ENCODE data around the gene ATXN10.

The ATXN10 gene

GRCh38 chr22:45788522-45788921 is 116.9 kb downstream of the ATXN10 start:
- H3K27me3 ChIP-seq (ENCODE audit: control insufficient read depth, low read length): no peaks in the 10 kb centered on the region
- no peak overlapping the region for H3K27ac ChIP-seq (ENCODE audit: low read depth, low read length)
- H3K36me3 ChIP-seq (ENCODE audit: control insufficient read depth, low read length): peaks cover 41% of the 10 kb centered on the region
- H3K79me2 ChIP-seq (ENCODE audit: control insufficient read depth, low read length): peaks cover 64% of the 10 kb centered on the region
- no peak for TF ChIP-seq EZH2phosphoT487 (IDR thresholded peaks at IDR 0.05; ENCODE audit: borderline replicate concordance, low read length)
- no peak for TF ChIP-seq CTCF (IDR thresholded peaks at IDR 0.05; ENCODE audit: low read depth, low read length, poor library complexity, severe bottlenecking)
- H3K9me2 ChIP-seq (replicated peaks; ENCODE audit: control insufficient read depth, low read length): no peaks in the 10 kb centered on the region
- peaks cover 19% of the 10 kb centered on the region for H3F3A ChIP-seq (ENCODE audit: control insufficient read depth, insufficient read depth)
- peaks cover 36% of the 10 kb centered on the region for H3K4me1 ChIP-seq (ENCODE audit: control insufficient read depth, low read length)
- no peak overlapping the region for H3K4me2 ChIP-seq (ENCODE audit: low read length)
- no peaks in the 10 kb centered on the region for H4K20me1 ChIP-seq (ENCODE audit: control insufficient read depth, insufficient read depth, low read depth, low read length)
- peaks cover 7% of the 10 kb centered on the region for H3K9me3 ChIP-seq (ENCODE audit: control insufficient read depth, insufficient read depth, low read length)
- H3K4me3 ChIP-seq (ENCODE audit: low read length): no peak overlapping the region

- peaks cover 49% of the 10 kb centered on the region for H3K79me2 ChIP-seq (ENCODE audit: control insufficient read depth, low read length)
- no peak overlapping the region for H3K4me2 ChIP-seq (ENCODE audit: low read length)
- TF ChIP-seq CTCF (IDR thresholded peaks at IDR 0.05; ENCODE audit: low read depth, low read length, poor library complexity, severe bottlenecking): no peak
- TF ChIP-seq EZH2phosphoT487 (IDR thresholded peaks at IDR 0.05; ENCODE audit: borderline replicate concordance, low read length): no peak
- H3K9me2 ChIP-seq (replicated peaks; ENCODE audit: control insufficient read depth, low read length): no peaks in the 10 kb centered on the region
- no peaks in the 10 kb centered on the region for H4K20me1 ChIP-seq (ENCODE audit: control insufficient read depth, insufficient read depth, low read depth, low read length)
- H3K9me3 ChIP-seq (ENCODE audit: control insufficient read depth, insufficient read depth, low read length): peaks cover 21% of the 10 kb centered on the region
- H3K4me3 ChIP-seq (ENCODE audit: low read length): no peak overlapping the region
- no peak overlapping the region for H3K27ac ChIP-seq (ENCODE audit: low read depth, low read length)
- peaks cover 51% of the 10 kb centered on the region for H3K36me3 ChIP-seq (ENCODE audit: control insufficient read depth, low read length)
- no peaks in the 10 kb centered on the region for H3K27me3 ChIP-seq (ENCODE audit: control insufficient read depth, low read length)
- H3F3A ChIP-seq (ENCODE audit: control insufficient read depth, insufficient read depth): peaks cover under 1% of the 10 kb centered on the region; the same call in 1 of the 2 replicates
- H3K4me1 ChIP-seq (ENCODE audit: control insufficient read depth, low read length): peaks cover 17% of the 10 kb centered on the region
Observed at GRCh38 chr22:45790401-45790800, 118.8 kb downstream of the ATXN10 start.

- H3K79me2 ChIP-seq (ENCODE audit: control insufficient read depth, low read length): peaks cover 23% of the 10 kb centered on the region
- no peaks in the 10 kb centered on the region for H3K27me3 ChIP-seq (ENCODE audit: control insufficient read depth, low read length)
- peaks cover 38% of the 10 kb centered on the region for H3K9me3 ChIP-seq (ENCODE audit: control insufficient read depth, insufficient read depth, low read length)
- no peak overlapping the region for H3K4me2 ChIP-seq (ENCODE audit: low read length)
- H3K36me3 ChIP-seq (ENCODE audit: control insufficient read depth, low read length): peaks cover 69% of the 10 kb centered on the region
- no peaks in the 10 kb centered on the region for H4K20me1 ChIP-seq (ENCODE audit: control insufficient read depth, insufficient read depth, low read depth, low read length)
- H3K4me1 ChIP-seq (ENCODE audit: control insufficient read depth, low read length): 0 out of 2 replicates have a peak, but pooled peaks cover 3% of the 10 kb centered on the region
- no peak overlapping the region for H3K4me3 ChIP-seq (ENCODE audit: low read length)
- TF ChIP-seq EZH2phosphoT487 (IDR thresholded peaks at IDR 0.05; ENCODE audit: borderline replicate concordance, low read length) (no peak), CTCF (IDR thresholded peaks at IDR 0.05; ENCODE audit: low read depth, low read length, poor library complexity, severe bottlenecking) (no peak)
- H3K9me2 ChIP-seq (replicated peaks; ENCODE audit: control insufficient read depth, low read length): no peaks in the 10 kb centered on the region
- H3F3A ChIP-seq (ENCODE audit: control insufficient read depth, insufficient read depth): no peaks in the 10 kb centered on the region; the same call in 1 of the 2 replicates
- no peak overlapping the region for H3K27ac ChIP-seq (ENCODE audit: low read depth, low read length)
Observed at GRCh38 chr22:45793161-45793560, 121.5 kb downstream of the ATXN10 start.

Measured in DOHH2 (cell line).